Right atrium auricular region (tissue), 2 donors: ENCODE measurements around the gene IFIT2. TPM values are rescaled to one million over a fixed set of nuclear protein-coding genes. Genes with fewer than 3 reads are reported as not detected.

Experiments
- DNase-seq: peaks from one replicate; pipeline ENCODE4 v3.0.0-alpha.2; 2019; ENCODE audit warnings: low spot score
- H3K27ac ChIP-seq, 2 donors: fragments of 200-600 bp; sonication (generic); 1 replicate in 1 of 2; 2 replicates in 1 of 2; pipeline ENCODE4 v1.5.1; 2016 to 2019
- H3K27me3 ChIP-seq, 2 donors: fragments of 200-600 bp; sonication (generic); one replicate each; pipeline versions ENCODE4 v1.5.1 to v1.6.0; 2017 to 2019
- H3K36me3 ChIP-seq: fragments of 200-600 bp; sonication (generic); one replicate; pipeline ENCODE4 v1.5.1; 2016
- H3K4me1 ChIP-seq, 2 donors: fragments of 200-600 bp; sonication (generic); one replicate each; pipeline versions ENCODE4 v1.5.1 to v1.6.0; 2017 to 2019
- H3K4me3 ChIP-seq, 2 donors: fragments of 200-600 bp; sonication (generic); 1 replicate in 1 of 2; 2 replicates in 1 of 2; pipeline ENCODE4 v1.5.1; 2017 to 2019; ENCODE audit warnings: mild to moderate bottlenecking in 1 of 2, moderate library complexity in 1 of 2
- H3K9me3 ChIP-seq, 2 donors: fragments of 200-600 bp; sonication (generic); one replicate each; pipeline ENCODE4 v1.5.1; 2019
- CTCF ChIP-seq, 2 donors: fragments of 200-600 bp; sonication (generic); IDR thresholded peaks; one replicate each; pipeline ENCODE4 v1.5.1; 2019; ENCODE audit warnings: antibody characterized with exemption in 2 of 2
- total RNA-seq, 2 donors: library from RNA; depleted of rRNA; stranded (reverse); fragments of >200 nt; gene quantifications; one replicate each; pipeline ENCODE4 v1.1.0, GENCODE V29; 2016

The IFIT2 gene
- total RNA-seq, 2 donors from 2014 or later, result 2.6 TPM

- Histone ChIP-seq H3K27me3 (no peaks in the 10 kb centered on the region), H3K9me3 (no peaks in the 10 kb centered on the region), H3K4me3 (no peak overlapping the region), H3K4me1 (peaks cover 0 to 21% of the 10 kb centered on the region in 2 donors), H3K36me3 (no peaks in the 10 kb centered on the region), H3K27ac (peak overlapping the region in 1 of 2 donors; percentile 35)
- TF ChIP-seq CTCF (IDR thresholded peaks at IDR 0.05), result no peak
- DNase-seq, result no peak
Observed at GRCh38 chr10:89266721-89267453, 35.0 kb upstream of the IFIT2 start.

- peaks cover 0 to 13% of the 10 kb centered on the region in 2 donors for H3K4me1 ChIP-seq
- no peak overlapping the region for H3K27ac ChIP-seq
- no peaks in the 10 kb centered on the region for H3K27me3 ChIP-seq
- H3K9me3 ChIP-seq, result no peaks in the 10 kb centered on the region
- H3K4me3 ChIP-seq, result no peak overlapping the region
- TF ChIP-seq CTCF (IDR thresholded peaks at IDR 0.05), result no peak
- no peak for DNase-seq
- H3K36me3 ChIP-seq, result no peaks in the 10 kb centered on the region
Observed at GRCh38 chr10:89269433-89270152, 32.3 kb upstream of the IFIT2 start.

GRCh38 chr10:89270153-89270483, 31.7 kb upstream of the IFIT2 start:
- Histone ChIP-seq H3K9me3 (no peaks in the 10 kb centered on the region), H3K4me1 (peaks cover 0 to 13% of the 10 kb centered on the region in 2 donors), H3K27ac (no peak overlapping the region), H3K36me3 (no peaks in the 10 kb centered on the region), H3K27me3 (no peaks in the 10 kb centered on the region), H3K4me3 (no peak overlapping the region)
- DNase-seq, result no peak
- no peak for TF ChIP-seq CTCF (IDR thresholded peaks at IDR 0.05)

GRCh38 chr10:89271532-89271931, 30.3 kb upstream of the IFIT2 start:
- H3K27ac ChIP-seq, result no peak overlapping the region
- no peak for DNase-seq
- no peaks in the 10 kb centered on the region for H3K9me3 ChIP-seq
- no peaks in the 10 kb centered on the region for H3K27me3 ChIP-seq
- H3K36me3 ChIP-seq, result no peaks in the 10 kb centered on the region
- TF ChIP-seq CTCF (IDR thresholded peaks at IDR 0.05), result no peak
- H3K4me3 ChIP-seq, result no peak overlapping the region
- peaks cover 0 to 19% of the 10 kb centered on the region in 2 donors for H3K4me1 ChIP-seq

- no peak overlapping the region for H3K27ac ChIP-seq
Observed at GRCh38 chr10:89273680-89274079, 28.2 kb upstream of the IFIT2 start.

More at GRCh38 chr10:89273680-89274079, 28.2 kb upstream of the IFIT2 start:
- no peak for TF ChIP-seq CTCF (IDR thresholded peaks at IDR 0.05)
- Histone ChIP-seq H3K9me3 (no peaks in the 10 kb centered on the region), H3K27me3 (no peaks in the 10 kb centered on the region), H3K36me3 (no peaks in the 10 kb centered on the region), H3K4me1 (peaks cover 0 to 33% of the 10 kb centered on the region in 2 donors), H3K4me3 (no peak overlapping the region)
- DNase-seq, result no peak
